GM18870 (cell line): ENCODE results near the gene RCOR1.
"Not testable (repeated sequence)": the region's sequence is repeated elsewhere in the genome, so short reads cannot be mapped to it uniquely, and the experiment has no call there.

Source experiments
- ATAC-seq: cut with Tn5 transposase; IDR thresholded peaks from one replicate; pipeline ENCODE4 v1.9.1; 2021; ENCODE audit warnings: moderate library complexity; ENCODE audit not compliant: unreplicated experiment

Gene RCOR1

DNA sequence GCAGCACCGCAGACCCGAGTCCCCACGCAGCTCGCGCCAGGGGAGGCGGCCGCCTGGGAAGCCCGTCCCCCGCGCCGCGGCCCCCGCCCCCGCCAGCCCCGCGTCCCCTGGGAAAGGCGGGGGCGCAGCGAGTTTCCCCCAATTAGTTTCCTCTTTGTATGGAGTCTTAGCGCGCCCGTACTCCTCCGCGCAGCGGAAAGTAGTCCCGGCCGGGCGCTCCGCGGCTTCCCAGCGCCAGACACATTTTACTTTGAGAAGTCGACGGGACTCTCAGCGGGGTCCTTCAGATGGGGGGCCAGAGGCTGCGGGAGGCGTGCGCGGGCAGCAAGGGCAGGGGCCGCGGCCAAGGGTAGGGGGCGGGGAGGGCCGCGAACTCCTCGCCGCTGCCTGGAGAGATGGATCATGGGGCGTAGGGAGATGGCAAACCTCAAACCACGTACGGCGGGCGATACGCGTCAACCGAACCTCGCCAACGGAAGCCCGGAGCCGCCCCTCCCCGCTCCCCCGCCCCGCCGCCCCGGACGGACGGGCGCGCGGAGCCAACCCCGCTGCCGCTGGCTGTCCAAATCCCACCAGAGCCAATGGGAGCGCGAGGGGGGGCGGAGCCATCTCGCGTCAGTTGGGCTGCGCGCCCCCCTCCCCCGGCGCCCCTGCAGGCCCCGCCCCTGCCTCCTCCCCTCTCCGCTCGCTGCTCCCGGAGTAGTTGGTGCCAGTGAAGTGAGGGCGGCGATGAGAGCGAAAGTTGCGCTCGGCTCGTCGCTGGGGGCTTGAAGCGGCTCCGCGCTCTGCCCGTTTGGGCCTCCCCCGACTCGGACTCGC, at the start of gene RCOR1:
TSS of gene RCOR1 (plus strand) at position 706 of the 819 bp plus-strand sequence. CDS start 238 bp downstream, outside the sequence.
- ATAC-seq, result peak; percentile 63

DNA sequence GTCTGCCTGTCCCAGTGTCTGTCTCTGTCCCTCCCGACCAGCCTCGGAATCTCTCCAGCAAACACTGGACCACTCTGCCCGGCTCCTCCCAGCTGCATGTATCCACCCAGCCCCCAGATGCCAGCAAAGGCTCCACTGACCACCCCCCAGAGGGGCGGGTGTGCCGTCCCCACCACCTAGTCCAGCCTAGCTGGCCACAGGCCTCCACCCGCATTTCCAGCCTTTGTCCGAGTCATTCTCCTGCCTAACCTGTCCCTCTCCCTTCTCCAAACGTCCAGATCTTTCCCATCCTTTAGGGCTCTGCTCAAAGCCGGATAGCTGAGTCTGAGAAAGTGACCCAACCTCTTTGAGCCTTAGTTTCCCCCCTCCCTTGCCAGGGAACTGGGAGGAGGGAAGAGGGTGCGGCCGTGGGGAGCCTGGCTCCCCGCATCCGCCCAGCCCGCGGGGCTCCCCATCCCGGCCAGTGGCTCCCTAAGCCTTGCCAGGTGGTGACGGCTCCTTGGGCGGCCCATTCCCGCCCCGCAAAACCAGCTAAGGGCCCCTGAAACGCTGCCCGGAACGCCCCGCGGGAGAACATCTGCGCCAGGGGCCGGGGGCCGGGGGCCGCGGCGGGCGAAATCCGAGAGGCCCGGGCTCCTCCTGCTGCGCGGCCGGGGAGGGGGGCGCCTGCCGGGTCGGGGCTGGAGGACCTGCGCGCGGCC, 48.3 kb upstream of the RCOR1 start:
- no peak for ATAC-seq

DNA sequence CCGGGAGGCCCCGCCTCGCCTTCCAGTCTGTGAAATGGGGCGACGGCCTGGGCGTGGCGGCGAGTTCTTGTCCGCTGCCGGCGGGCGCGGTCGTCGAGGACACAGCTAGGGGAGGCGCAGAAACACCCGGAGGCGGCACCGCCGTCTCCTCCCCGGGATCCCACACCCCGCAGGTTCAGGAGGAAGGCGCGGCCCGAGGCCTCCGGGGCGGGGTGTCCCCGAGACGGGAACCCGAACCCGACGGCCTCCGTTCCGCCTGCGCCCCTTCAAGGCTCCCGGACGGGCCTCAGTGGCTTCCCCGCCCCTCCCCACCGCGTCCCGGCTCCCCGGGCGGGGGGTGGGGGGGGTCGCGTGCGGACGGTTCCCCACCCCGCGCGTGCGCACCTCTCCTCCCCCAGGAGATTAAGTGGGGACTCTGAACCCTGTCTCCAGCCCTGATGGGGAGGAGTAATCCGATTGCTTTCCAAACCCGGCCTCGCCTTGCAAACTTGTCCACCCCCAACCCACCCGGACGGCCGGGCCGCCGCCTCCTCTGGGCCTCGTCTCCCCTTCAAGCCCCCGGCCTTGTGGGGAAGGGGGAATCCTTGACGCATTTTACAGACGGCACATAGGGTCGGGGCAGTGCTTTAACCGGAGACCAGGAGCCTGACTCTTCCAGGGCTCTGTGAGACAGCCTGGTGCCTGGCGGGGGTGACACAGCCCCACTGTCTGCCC, 47.5 kb upstream of the RCOR1 start:
- no peak for ATAC-seq

DNA sequence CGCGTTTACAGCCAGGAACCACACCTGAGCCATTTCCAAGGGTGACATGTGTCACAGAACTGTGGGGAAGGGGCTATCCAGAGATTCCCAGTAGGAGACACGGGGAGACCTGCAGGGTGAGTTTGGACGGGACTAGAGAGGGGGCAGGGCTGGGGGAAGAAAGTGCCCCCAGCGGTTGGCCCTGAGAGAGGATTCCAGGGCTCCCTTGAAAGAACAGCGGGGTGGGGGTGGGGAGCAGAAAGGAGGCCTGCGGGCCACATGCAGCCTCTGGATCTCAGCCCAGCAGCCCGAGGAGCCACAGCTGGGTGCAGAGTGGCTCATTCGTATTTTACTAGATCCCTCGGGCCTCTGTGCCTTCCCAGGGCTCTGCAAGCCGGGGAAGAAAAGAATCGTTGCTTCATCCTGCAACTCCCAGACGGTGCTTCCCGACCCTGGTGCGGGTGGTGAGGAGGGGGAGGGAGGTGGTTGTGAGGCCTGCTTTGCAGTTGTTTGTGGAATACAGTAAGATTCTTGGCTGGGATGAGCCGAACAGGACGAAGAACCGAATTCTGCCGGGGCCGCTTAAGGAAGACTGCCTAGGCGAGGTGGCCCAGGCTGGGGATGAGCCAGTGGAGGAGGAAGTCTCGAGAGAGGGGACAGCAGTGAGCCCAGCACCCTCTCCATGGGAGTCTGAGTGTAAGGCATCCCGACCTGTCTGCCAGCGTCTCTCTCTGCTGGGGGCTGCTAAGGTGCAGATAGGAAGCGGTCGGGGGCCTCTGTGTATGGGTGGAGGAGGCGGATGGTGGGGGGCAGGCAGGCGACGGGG, 46.8 kb upstream of the RCOR1 start:
- no peak for ATAC-seq

DNA sequence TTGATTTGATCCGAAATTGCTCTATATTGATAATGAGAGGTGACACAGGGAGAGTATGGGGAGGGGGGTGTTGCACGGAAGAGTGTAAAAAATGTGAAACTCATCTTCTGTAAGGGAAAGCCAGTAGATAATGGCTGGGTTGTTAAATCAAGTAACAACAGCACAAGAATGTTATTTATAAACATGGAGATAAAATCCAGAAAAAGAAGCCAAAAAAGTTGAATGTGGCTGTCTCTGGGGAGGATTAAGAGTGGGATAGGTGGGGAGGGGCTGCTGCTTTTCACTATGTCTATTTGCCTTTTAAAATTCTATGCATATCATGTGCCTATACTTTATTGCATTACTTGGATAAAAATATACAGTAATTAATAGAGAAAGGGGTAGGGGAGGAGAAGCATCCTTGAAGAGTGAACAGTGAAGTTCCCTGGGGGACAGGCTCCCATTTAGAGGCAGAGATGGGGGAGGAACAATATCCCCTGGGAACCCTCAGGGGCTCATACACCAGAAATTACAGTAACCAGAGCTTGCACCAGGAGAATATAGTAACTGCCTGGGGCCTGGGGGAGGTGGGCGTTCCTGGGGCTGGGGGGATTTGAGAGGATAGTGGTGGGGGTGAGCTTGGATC, 43.7 kb upstream of the RCOR1 start:
- no peak for ATAC-seq

DNA sequence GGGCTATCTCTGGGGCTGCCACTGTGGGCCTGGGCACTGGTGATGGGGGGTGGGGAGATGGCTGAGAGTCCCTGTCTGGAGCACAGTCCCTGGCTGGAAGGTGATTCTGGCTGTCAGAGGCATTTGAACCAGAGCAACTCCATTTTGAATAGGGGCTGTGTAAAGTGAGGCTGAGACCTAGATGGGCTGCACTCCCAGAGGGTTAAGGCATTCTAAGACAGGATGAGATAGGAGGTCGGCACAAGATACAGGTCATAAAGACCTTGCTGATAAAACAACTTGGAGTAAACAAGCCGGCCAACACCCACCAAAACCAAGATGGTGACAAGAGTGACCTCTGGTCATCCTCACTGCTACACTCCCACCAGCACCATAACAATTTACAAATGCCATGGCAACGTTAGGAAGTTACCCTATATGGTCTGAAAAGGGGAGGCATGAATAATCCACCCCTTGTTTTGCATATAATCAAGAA, 41.5 kb upstream of the RCOR1 start:
- not testable (repeated sequence) for ATAC-seq

DNA sequence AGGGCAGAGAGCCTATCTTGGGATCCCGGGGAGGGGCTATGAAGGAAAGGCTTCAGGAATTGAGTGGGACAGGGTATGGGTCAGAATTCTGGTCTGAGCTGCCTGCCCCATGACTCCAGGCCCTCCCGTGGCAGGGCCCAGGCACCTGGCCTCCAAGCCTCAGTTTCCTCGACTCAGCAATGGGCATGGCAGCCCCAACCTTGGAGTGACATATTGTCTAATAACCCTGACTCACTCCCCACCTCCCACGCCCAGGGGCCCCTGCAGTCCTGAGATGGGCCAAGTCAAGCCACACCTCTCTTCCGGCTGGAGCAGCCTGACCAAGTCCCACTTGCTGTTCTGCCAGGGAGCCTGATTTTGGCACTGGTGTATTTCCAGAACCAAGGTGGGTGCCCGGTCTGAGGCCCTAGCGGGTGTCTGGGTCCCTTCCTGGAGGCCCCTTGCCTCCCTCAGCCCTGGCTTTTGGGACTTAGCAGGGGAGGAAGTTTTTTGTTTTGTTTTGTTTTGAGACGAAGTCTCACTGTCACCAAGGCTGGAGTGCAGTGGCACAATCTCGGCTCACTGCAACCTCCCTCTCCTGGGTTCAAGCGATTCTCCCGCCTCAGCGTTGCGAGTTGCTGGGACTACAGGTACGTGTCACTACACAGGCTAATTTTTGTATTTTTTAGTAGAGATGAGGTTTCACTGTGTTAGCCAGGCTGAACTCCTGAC, 40.3 kb upstream of the RCOR1 start:
- ATAC-seq, result no peak

DNA sequence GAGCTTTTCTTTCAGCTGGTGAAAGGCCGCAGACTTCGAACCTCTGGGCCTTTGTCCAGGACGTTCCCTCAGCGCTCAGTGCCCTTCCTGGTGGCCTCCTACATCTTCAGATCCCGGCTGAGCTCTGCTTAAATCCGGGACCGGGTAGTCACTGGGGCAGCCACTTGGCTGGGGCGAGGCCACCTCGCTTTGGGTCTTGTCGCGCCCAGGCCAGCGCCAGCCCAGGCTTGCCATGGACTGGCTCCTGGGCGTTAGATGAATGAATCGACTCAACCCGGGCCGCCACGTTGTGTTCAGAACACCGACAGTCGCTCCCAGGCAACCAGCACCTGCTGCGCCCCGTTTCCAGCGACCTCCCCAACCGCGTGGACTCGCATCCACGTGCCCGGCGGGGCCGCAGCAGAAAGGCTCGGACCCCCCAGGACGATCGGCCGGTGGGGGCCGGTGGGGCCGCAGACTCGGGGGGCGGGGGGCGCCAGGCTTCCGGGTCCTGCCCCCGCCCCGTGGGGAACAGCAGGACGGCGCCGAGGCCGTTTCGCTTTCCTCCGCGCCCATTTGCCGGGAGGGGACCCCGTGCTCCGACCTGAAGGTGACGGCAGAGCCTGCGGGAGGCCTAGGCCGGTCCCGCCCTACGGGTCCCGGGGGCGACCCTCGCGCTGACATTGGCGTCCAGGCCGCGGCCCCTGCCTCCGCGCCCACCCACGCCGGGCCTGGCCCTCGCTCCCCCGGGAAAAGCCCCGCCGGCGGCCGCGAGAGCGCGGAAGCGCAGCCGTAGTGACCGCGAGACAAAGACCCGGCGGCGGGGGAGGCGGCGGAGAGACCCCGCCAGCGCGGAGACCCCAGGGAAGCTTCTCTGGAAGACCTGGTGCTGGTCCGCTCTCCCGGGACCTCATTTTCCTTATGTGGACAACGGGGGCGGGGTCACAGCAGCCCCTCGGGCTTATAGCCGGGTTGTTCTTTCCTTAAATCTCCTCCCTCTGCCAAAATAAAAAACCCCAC, 37.3 kb upstream of the RCOR1 start:
- ATAC-seq, result no peak

DNA sequence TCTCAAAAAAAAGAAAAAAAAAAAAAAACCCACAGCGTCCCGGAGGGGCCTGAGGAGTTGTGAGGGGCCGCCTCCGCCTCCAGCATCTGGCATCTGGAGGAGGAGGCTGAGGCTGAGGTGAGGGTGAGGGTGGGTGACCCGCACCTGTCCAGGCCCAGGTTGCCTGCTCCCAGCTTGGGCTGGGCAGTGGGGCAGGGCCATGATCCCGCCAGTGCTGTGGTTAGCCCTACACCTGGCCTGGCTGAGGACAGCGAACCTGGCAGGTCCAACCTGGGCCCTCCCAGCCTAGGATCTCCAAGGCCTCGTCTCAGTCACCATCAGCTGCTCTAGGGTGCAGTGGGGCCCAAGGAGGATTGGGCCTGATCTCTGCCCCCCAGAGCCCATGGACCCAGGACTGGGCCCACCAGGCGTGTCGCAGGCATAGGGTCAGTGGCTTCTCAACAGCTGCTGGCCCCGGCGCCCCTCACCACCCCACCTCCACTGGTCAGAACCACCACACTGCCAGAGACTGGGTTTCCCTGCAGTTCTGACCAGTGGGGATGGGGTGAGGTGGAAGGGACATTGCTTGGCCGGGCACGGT, 36.3 kb upstream of the RCOR1 start:
- ATAC-seq, result no peak

DNA sequence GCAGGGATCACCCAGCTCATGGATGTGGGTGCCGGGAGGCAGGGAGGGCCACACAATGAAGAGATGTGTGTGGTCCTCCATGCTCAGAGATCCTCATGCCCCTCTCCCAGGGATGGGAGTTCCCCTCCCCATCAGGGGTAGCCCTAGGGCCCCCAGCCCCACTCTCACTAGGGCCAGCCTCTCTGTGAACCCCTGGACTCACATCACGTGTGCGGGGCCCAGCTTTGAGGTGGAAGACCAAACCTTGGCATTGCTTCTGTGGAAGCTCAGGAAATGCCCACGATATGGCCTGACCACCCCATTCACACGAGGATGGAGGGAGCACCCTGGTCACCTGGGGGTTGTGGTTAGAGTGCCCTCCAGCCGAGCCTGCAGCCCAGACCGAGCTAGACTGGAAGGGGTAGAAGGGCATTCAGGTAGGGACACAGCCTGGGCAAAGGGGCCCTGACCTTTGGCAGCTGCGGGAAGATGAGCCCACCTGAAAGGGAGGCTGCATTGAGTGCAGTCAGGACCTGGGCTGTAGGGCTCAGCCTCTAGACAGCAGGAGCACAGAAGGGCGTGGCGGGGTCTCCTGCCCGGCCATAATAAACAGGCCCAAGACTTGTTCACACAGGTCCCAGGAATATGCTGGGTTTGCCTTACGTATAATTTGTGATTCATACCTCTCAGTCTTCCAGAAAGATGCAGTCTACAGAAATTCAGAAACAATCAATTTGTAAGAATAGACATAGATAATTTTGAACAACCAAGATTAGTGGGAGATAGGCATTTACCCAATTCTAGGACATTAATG, 34.8 kb upstream of the RCOR1 start:
- no peak for ATAC-seq

DNA sequence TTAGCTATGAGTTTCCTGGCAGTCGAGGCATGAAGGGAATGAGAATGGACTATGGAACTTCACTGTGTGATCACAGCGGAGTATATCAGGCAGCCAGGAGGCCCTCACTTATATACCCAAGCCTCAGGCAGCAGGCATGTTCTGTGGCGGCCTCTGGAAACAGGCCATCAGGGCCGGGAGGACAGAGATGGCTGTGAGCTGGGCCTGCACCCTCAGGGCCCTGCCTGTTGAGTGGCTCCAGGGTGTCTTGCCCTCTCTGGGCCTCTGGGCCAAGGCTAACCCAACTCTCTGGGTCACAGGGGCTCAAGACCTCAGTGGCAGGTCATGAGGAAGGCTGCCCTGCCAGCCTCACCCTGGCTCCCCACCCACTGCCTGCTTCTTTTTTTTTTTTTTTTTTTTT, 33.9 kb upstream of the RCOR1 start:
- ATAC-seq, result no peak

DNA sequence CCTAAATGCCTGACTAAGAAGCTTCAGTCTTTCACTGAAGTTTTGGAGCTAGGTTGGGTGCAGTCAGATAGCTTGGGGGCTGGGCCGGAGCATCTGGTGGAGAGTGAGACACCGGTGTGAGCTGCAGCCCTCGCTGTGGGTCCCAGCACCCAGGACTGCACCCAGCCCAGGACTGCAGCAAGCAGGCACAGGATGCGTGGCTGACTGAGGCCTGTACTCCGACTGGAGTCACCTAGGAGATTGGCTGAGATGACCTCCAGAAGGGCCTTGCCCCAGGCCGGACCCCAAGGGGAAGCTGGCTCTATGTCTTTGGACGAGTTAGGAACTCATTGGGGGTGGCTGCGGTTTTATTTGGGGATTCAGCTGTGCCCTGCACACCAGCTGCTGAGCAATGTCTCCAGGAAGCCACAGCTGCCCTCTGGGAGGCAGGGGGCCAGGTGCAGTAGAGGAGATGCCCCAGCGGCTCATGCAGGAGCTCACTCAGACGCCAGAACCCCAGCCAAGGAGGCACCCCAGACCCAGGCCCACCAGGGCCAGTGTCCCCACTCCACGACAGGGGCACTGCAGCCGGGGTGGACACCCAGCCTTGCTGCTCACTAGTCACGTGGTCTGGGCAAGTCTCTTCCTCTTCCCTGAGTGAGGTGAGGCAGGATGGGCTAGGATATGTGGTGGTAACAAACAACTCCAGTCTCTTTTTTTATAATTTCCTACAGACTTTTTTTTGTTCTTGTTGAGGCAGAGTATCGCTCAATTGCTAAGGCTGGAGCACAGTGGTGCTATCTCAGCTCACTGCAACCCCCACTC, 31.8 kb upstream of the RCOR1 start:
- no peak for ATAC-seq

DNA sequence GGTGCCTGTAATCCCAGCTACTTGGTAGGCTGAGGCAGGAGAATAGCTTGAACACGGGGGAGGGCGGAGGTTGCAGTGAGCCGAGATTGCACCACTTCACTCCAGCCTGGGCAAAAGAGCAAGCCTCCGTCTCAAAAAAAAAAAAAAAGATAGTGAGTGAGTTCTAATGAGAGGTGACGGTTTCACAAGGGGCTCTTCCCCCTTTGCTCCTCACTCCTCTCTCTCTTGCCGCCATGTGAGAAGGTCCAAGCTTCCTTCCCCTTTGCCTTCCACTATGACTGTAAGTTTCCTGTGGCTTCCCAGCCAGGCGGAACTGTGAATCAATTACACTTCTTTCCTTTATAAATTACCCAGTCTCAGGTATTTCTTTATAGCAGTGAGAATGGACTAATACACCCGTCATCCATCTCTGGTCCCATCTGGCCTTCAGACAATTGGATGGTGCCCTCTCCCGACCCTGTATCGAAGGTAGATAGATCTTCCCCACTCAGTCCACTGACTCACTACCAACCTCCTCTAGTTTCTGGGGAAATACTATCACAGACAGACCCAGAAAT, 27.0 kb upstream of the RCOR1 start:
- ATAC-seq, result peak; percentile 48

DNA sequence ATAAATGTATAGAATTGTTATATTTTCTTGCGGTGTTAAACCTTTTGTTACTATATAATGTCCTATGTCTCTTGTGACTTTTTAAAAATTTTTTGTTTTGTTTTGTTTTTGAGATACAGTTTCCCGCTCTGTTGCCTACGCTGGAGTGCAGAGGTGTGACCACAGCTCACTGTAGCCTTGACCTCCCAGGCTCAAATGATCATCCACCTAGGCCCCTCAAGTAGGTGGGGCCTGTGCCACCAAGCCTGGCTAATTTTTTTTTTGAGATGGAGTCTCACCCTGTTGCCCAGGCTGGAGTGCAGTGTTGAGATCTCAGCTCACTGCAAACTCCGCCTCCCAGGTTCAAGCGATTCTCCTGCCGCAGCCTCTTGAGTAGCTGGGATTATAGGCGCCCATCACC, 26.5 kb upstream of the RCOR1 start:
- no peak for ATAC-seq

DNA sequence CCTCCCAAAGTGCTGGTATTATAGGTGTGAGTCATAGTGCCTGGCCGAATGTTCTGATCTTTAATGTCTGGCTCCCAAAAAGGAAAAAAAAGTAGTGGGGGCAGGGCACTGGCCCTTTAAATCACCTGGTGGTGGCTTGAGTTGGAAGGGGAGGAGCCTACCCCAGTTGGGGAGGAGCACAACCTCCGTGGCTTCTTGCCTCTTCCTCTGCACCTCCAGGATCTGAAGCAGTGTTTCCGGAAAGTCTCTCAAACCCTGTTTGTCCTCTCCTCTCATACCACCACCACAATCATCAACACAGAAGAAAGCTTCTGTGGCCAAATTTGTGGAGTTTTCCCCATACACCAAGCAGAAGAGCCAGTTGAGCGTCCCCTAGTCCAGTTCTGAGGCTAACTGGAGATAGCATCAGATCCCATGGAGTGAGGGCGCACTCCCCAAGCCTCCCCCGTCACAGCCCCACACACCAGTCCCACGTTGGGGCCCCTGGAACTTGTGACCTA, 24.3 kb upstream of the RCOR1 start:
- ATAC-seq, result no peak
